A549 (cell line): ENCODE results near the gene CCDC34. TPM values are rescaled to one million over a fixed set of nuclear protein-coding genes. Genes with fewer than 3 reads are reported as not detected.

ENCODE experiments used
- BCL3 ChIP-seq: fragments of >200 bp; sonication (Bioruptor Twin); formaldehyde crosslinking; IDR thresholded peaks from 3 replicates; pipeline ENCODE4 v1.6.1; 2016
- CEBPB ChIP-seq, 2 experiments: fragments of >200 bp in 1 of 2; sonication (Bioruptor Twin) in 1 of 2; formaldehyde crosslinking in 1 of 2; IDR thresholded peaks; 2 replicates each; pipeline ENCODE4 v1.6.1; 2012 to 2016
- CHD2 ChIP-seq: fragments of 150-350 bp; IDR thresholded peaks from 2 replicates; pipeline ENCODE4 v1.6.1; 2014; ENCODE audit warnings: low read length; ENCODE audit not compliant: partially characterized antibody
- CTCF ChIP-seq: fragments of >200 bp; sonication (Bioruptor Twin); formaldehyde crosslinking; IDR thresholded peaks from 3 replicates; pipeline ENCODE4 v1.5.1; 2016
- EHF ChIP-seq: fragments of 250-450 bp; sonication (Bioruptor Pico); IDR thresholded peaks from 2 replicates; pipeline ENCODE4 v1.5.0; 2020; ENCODE audit warnings: mild to moderate bottlenecking
- FOXS1 ChIP-seq: fragments of 250-450 bp; sonication (Bioruptor Pico); IDR thresholded peaks from 2 replicates; pipeline ENCODE4 v1.5.0; 2020; ENCODE audit warnings: mild to moderate bottlenecking, moderate library complexity
- HES2 ChIP-seq: fragments of >200 bp; sonication (Bioruptor Twin); formaldehyde crosslinking; IDR thresholded peaks from 2 replicates; pipeline ENCODE4 v1.6.1; 2016
- HOXA7 ChIP-seq: fragments of 250-450 bp; sonication (Bioruptor Pico); IDR thresholded peaks from 2 replicates; pipeline ENCODE4 v1.5.0; 2020; ENCODE audit warnings: mild to moderate bottlenecking, moderate library complexity
- HOXB13 ChIP-seq: fragments of 250-450 bp; sonication (Bioruptor Pico); IDR thresholded peaks from 2 replicates; pipeline ENCODE4 v1.5.0; 2020; ENCODE audit warnings: low read depth, mild to moderate bottlenecking, moderate library complexity
- KDM1A ChIP-seq: fragments of 200-600 bp; sonication (generic); IDR thresholded peaks from 2 replicates; pipeline ENCODE4 v1.6.1; 2016; ENCODE audit warnings: low read depth, mild to moderate bottlenecking
- MAZ ChIP-seq: fragments of 150-350 bp; IDR thresholded peaks from 2 replicates; pipeline ENCODE4 v1.6.1; 2014; ENCODE audit warnings: antibody characterized with exemption, low read depth, low read length, borderline replicate concordance
- NFE2L2 ChIP-seq: fragments of 150-350 bp; conservative IDR thresholded peaks from 2 replicates; pipeline ENCODE4 v1.6.1; 2014; ENCODE audit warnings: low read length
- NPAS2 ChIP-seq: fragments of 250-450 bp; sonication (Bioruptor Pico); IDR thresholded peaks from 2 replicates; pipeline ENCODE4 v1.8.0; 2022; ENCODE audit warnings: mild to moderate bottlenecking, moderate library complexity, borderline replicate concordance
- PBX3 ChIP-seq: IDR thresholded peaks from 2 replicates; pipeline ENCODE4 v1.6.1; 2012
- PHF8 ChIP-seq: fragments of 200-600 bp; sonication (generic); IDR thresholded peaks from 2 replicates; pipeline ENCODE4 v1.6.1; 2016; ENCODE audit warnings: low read depth, mild to moderate bottlenecking, antibody characterized with exemption, moderate library complexity, borderline replicate concordance
- POLR2A ChIP-seq: IDR thresholded peaks from 2 replicates; pipeline ENCODE4 v1.6.1; 2012; ENCODE audit warnings: mild to moderate bottlenecking, low read length
- RAD21 ChIP-seq, 2 experiments: fragments of >200 bp in 1 of 2; sonication (Bioruptor Twin) in 1 of 2; formaldehyde crosslinking in 1 of 2; IDR thresholded peaks in 1 of 2; conservative IDR thresholded peaks in 1 of 2; 2 replicates in 1 of 2; 3 replicates in 1 of 2; pipeline ENCODE4 v1.6.1; 2012 to 2018; ENCODE audit warnings: inconsistent platforms in 1 of 2
- RARB ChIP-seq: fragments of 250-450 bp; sonication (Bioruptor Pico); IDR thresholded peaks from 2 replicates; pipeline ENCODE4 v1.8.0; 2021; ENCODE audit warnings: mild to moderate bottlenecking, moderate library complexity
- RCOR1 ChIP-seq: fragments of 150-350 bp; IDR thresholded peaks from 2 replicates; pipeline ENCODE4 v1.6.1; 2014; ENCODE audit warnings: antibody characterized with exemption, low read length, low read depth
- RFX5 ChIP-seq: fragments of 450-650 bp; IDR thresholded peaks from 2 replicates; pipeline ENCODE4 v1.7.1; 2014; ENCODE audit warnings: antibody characterized with exemption, mild to moderate bottlenecking, moderate library complexity
- TFCP2L1 ChIP-seq: fragments of 250-450 bp; sonication (Bioruptor Pico); IDR thresholded peaks from 2 replicates; pipeline ENCODE4 v1.5.0; 2021; ENCODE audit warnings: mild to moderate bottlenecking
- ZC3H11A ChIP-seq: fragments of 450-650 bp; IDR thresholded peaks from 2 replicates; pipeline ENCODE4 v1.6.1; 2014; ENCODE audit warnings: antibody characterized with exemption, mild to moderate bottlenecking
- ZFP36 ChIP-seq: fragments of 450-650 bp; IDR thresholded peaks from 2 replicates; pipeline ENCODE4 v1.6.1; 2014; ENCODE audit warnings: borderline replicate concordance; ENCODE audit not compliant: partially characterized antibody
- ZNF302 ChIP-seq: fragments of 250-450 bp; sonication (Bioruptor Pico); IDR thresholded peaks from 2 replicates; pipeline ENCODE4 v1.9.0; 2021; ENCODE audit warnings: inconsistent platforms, mild to moderate bottlenecking, moderate library complexity
- polyA plus RNA-seq, 4 experiments: library from polyadenylated mRNA; depleted of rRNA in 3 of 4; stranded (reverse); fragments of >200 nt; fragmentation: RNase III in 1 of 4; extraction: RNeasy Plus Mini Kit Qiagen cat#74134 plus additional on column Dnase treatment in 1 of 4; gene quantifications; 2 replicates in 3 of 4; 3 replicates in 1 of 4; pipeline ENCODE4 v1.2.3, GENCODE V29; 2011 to 2017
- TF ChIP-seq, protein P1 (sequence below): IDR thresholded peaks from 2 replicates; pipeline ENCODE4 v1.6.1; 2012
- TF ChIP-seq, protein P2 (sequence below): IDR thresholded peaks from 2 replicates; pipeline ENCODE4 v1.6.1; 2012; ENCODE audit warnings: low read depth, borderline replicate concordance
- TF ChIP-seq, protein P3 (sequence below): fragments of 450-650 bp; IDR thresholded peaks from 2 replicates; pipeline ENCODE4 v1.6.1; 2014; ENCODE audit warnings: antibody characterized with exemption
- TF ChIP-seq, protein P4 (sequence below): fragments of 250-450 bp; sonication (Bioruptor Pico); IDR thresholded peaks from 2 replicates; pipeline ENCODE4 v1.5.0; 2020; ENCODE audit warnings: low read depth, mild to moderate bottlenecking, moderate library complexity

Gene CCDC34
- polyA plus RNA-seq, 2 of the 4 experiments (the other 2 are of a cell fraction), result 32.0 to 35.9 TPM

- TF ChIP-seq ZFP36, result no peak
- TF ChIP-seq HOXB13 (CRISPR knock-in tag), result no peak
- TF ChIP-seq, protein P1, sequence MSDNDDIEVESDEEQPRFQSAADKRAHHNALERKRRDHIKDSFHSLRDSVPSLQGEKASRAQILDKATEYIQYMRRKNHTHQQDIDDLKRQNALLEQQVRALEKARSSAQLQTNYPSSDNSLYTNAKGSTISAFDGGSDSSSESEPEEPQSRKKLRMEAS, result peak; percentile 85
- TF ChIP-seq RARB (CRISPR knock-in tag), result peak; percentile 83
- TF ChIP-seq POLR2A, result no peak
- no peak for TF ChIP-seq ZC3H11A
- no peak; the same call in 1 of the 2 replicates for TF ChIP-seq EHF
- 0 out of 2 replicates have a peak, but pooled peaks have one; percentile 8 for TF ChIP-seq NFE2L2
- TF ChIP-seq PBX3, result 0 out of 2 replicates have a peak, but pooled peaks have one; percentile 24
- TF ChIP-seq TFCP2L1 (CRISPR knock-in tag), result no peak
- 0 out of 2 replicates have a peak, but pooled peaks have one; percentile 62 for TF ChIP-seq HOXA7 (CRISPR knock-in tag)
- 0 out of 3 replicates have a peak, but pooled peaks have one; percentile 52 for TF ChIP-seq BCL3
- TF ChIP-seq, protein P2, sequence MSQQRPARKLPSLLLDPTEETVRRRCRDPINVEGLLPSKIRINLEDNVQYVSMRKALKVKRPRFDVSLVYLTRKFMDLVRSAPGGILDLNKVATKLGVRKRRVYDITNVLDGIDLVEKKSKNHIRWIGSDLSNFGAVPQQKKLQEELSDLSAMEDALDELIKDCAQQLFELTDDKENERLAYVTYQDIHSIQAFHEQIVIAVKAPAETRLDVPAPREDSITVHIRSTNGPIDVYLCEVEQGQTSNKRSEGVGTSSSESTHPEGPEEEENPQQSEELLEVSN, result peak; percentile 38; the same call in 1 of the 2 replicates
- no peak for TF ChIP-seq CTCF
- TF ChIP-seq, protein P3, sequence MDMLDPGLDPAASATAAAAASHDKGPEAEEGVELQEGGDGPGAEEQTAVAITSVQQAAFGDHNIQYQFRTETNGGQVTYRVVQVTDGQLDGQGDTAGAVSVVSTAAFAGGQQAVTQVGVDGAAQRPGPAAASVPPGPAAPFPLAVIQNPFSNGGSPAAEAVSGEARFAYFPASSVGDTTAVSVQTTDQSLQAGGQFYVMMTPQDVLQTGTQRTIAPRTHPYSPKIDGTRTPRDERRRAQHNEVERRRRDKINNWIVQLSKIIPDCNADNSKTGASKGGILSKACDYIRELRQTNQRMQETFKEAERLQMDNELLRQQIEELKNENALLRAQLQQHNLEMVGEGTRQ, result no peak
- no peak for TF ChIP-seq CHD2
- TF ChIP-seq ZNF302, result no peak
- TF ChIP-seq KDM1A, result no peak
- no peak for TF ChIP-seq RFX5
- 0 out of 2 replicates have a peak, but pooled peaks have one; percentile 51 for TF ChIP-seq FOXS1 (CRISPR knock-in tag)
- TF ChIP-seq NPAS2 (CRISPR knock-in tag), result no peak
- no peak for TF ChIP-seq HES2
- TF ChIP-seq MAZ, result no peak
- TF ChIP-seq PHF8, result no peak
- TF ChIP-seq, protein P4, sequence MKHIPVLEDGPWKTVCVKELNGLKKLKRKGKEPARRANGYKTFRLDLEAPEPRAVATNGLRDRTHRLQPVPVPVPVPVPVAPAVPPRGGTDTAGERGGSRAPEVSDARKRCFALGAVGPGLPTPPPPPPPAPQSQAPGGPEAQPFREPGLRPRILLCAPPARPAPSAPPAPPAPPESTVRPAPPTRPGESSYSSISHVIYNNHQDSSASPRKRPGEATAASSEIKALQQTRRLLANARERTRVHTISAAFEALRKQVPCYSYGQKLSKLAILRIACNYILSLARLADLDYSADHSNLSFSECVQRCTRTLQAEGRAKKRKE, result no peak
- TF ChIP-seq CEBPB (IDR thresholded peaks at IDR 0.05), result peak in 1 of 2 experiments; percentile 77; a peak in 2 of 4 replicates
- TF ChIP-seq RAD21 (conservative IDR thresholded peaks at IDR 0.05 in 1 of 2, IDR thresholded peaks at IDR 0.05 in 1 of 2), result peak in 1 of 2 experiments; percentile 10; a peak in 2 of 5 replicates
- no peak for TF ChIP-seq RCOR1
Observed at GRCh38 chr11:27401833-27402316, 38.9 kb upstream of the CCDC34 start (continued).
